Stimulated activated CD8-positive, alpha-beta memory T cell treated with anti-CD3 and anti-CD28 coated beads, Interleukin-7, amount 100 ng/mL, for 24 hours (primary cell): ENCODE data around the gene WDR81.
A peak's percentile ranks its signal among the peaks of the same experiment; 100 is the strongest.
"Not testable (repeated sequence)": the region's sequence is repeated elsewhere in the genome, so short reads cannot be mapped to it uniquely, and the experiment has no call there.

ENCODE experiments used
- DNase-seq: peaks from one replicate; pipeline ENCODE4 v3.0.0-alpha.2; 2020; ENCODE audit warnings: low read depth

WDR81 gene

GRCh38 chr17:1724351-1724868 is at the start of gene WDR81:
TSS of gene WDR81 (plus strand) at chr17:1724704. CDS start at chr17:1724960, 256 bp downstream.
- peak; percentile 75 for DNase-seq

GRCh38 chr17:1676401-1676800 is 48.1 kb upstream of the WDR81 start:
- DNase-seq: no peak

GRCh38 chr17:1683459-1683858 is 41.0 kb upstream of the WDR81 start:
- no peak for DNase-seq

- DNase-seq: peak; percentile 95
These were observed 39.9 kb upstream of the WDR81 start, which contains the start of gene PRPF8 for GRCh38 chr17:1684378-1685189. TSS of gene PRPF8 (minus strand) at chr17:1684867. CDS start at chr17:1684571, 296 bp downstream.

GRCh38 chr17:1686086-1686485 is 38.4 kb upstream of the WDR81 start:
- DNase-seq: no peak

- not testable (repeated sequence) for DNase-seq
These were observed 36.1 kb upstream of the WDR81 start for GRCh38 chr17:1688405-1688804.

- no peak for DNase-seq
These were observed 33.8 kb upstream of the WDR81 start for GRCh38 chr17:1690544-1691221.

GRCh38 chr17:1693339-1693738 is 31.2 kb upstream of the WDR81 start:
- DNase-seq: no peak

- no peak for DNase-seq
These were observed 29.1 kb upstream of the WDR81 start for GRCh38 chr17:1695365-1695764.

GRCh38 chr17:1697681-1698080 is 26.8 kb upstream of the WDR81 start:
- DNase-seq: no peak

GRCh38 chr17:1699891-1700290 is 24.6 kb upstream of the WDR81 start:
- DNase-seq: not testable (repeated sequence)

- DNase-seq: no peak
These were observed 21.4 kb upstream of the WDR81 start for GRCh38 chr17:1703063-1703462.

GRCh38 chr17:1705004-1705403 is 19.5 kb upstream of the WDR81 start:
- DNase-seq: no peak

- no peak for DNase-seq
These were observed 17.4 kb upstream of the WDR81 start for GRCh38 chr17:1707107-1707506.

GRCh38 chr17:1708791-1709346 is 15.6 kb upstream of the WDR81 start:
- DNase-seq: not testable (repeated sequence)

GRCh38 chr17:1709403-1709951 is 15.0 kb upstream of the WDR81 start:
- no peak for DNase-seq

GRCh38 chr17:1709971-1710806 is 14.3 kb upstream of the WDR81 start, which contains the start of gene TLCD2:
TSS of gene TLCD2 (minus strand) at chr17:1710377. CDS start at chr17:1710242, 135 bp downstream.
- no peak for DNase-seq

- no peak for DNase-seq
These were observed 13.5 kb upstream of the WDR81 start for GRCh38 chr17:1710807-1711553.

GRCh38 chr17:1711804-1712203 is 12.7 kb upstream of the WDR81 start:
- DNase-seq: no peak

GRCh38 chr17:1712271-1712670 is 12.2 kb upstream of the WDR81 start:
- no peak for DNase-seq
